Measurements from ENCODE around the gene LMX1A. TPM values are rescaled to one million over a fixed set of nuclear protein-coding genes. Genes with fewer than 3 reads are reported as not detected.

The LMX1A gene
- total and polyA plus RNA-seq, 2 of the 13 experiments (the other 11 are each of a cell fraction or from before 2014, with no cell fraction given) = 0.07 TPM; not detected in 1

GRCh38 chr1:165168467-165168866, 188.0 kb downstream of the LMX1A start:
- FAIRE-seq (no peak), DNase-seq (ENCODE audit: low spot score) (no peak), ATAC-seq (no peak)
- H2AFZ ChIP-seq (ENCODE audit: low read length) = no peak overlapping the region
- no peak overlapping the region for H3K4me3 ChIP-seq (replicated peaks in 1 of 3; ENCODE audit: insufficient read depth in 1 of 3, low read depth in 2 of 3, low read length in 3 of 3)
- no peak overlapping the region for H3K4me2 ChIP-seq (ENCODE audit: low read depth, low read length)
- POLR2A ChIA-PET = no interaction called here
- intact Hi-C loops (cut with micrococcal nuclease; ENCODE audit: unreplicated experiment) (loop anchor here (10.0 kb wide), 1 partner anchor 56 kb away; no protein-coding TSS in a partner anchor), in situ Hi-C loops (cut with HindIII; ENCODE audit: extremely low pct_ligation_motif_present, low pct_unique_long_range_greater_than_20kb) (no loop called here)
- no peak overlapping the region for H3K27ac ChIP-seq (ENCODE audit: extremely low read length, insufficient read depth, low read length)
- CTCF ChIA-PET (ENCODE audit: low intra/inter-chr PET ratio, low total read pairs) = no interaction called here
- no peaks in the 10 kb centered on the region for H4K20me1 ChIP-seq (ENCODE audit: insufficient read depth, low read length)
- no peaks in the 10 kb centered on the region for H3K9me3 ChIP-seq (ENCODE audit: low read length)
- WGBS (ENCODE audit: low lambda C conversion rate) = 30% methylated on average over 4 of the region's 4 CpGs
- H3K36me3 ChIP-seq (replicated peaks in 1 of 2; ENCODE audit: control insufficient read depth in 1 of 2, insufficient read depth in 2 of 2, low read length in 2 of 2) = no peaks in the 10 kb centered on the region
- TF ChIP-seq MEF2D (CRISPR knock-in tag; IDR thresholded peaks at IDR 0.05) (no peak), NCOR1 (IDR thresholded peaks at IDR 0.05; ENCODE audit: borderline replicate concordance, low read length) (no peak), NFKBIZ (CRISPR knock-in tag; IDR thresholded peaks at IDR 0.05) (no peak), GABPA (IDR thresholded peaks at IDR 0.05; ENCODE audit: low read depth, low read length) (no peak), GABPA (CRISPR knock-in tag; IDR thresholded peaks at IDR 0.05; ENCODE audit: low read depth) (no peak), ZNF629 (CRISPR knock-in tag; conservative IDR thresholded peaks at IDR 0.05) (no peak), ZBTB3 (CRISPR knock-in tag; IDR thresholded peaks at IDR 0.05; ENCODE audit: borderline replicate concordance, low read depth) (no peak), GATAD1 (CRISPR knock-in tag; IDR thresholded peaks at IDR 0.05) (no peak), AHDC1 (CRISPR knock-in tag; IDR thresholded peaks at IDR 0.05; ENCODE audit: borderline replicate concordance) (no peak), ZNF891 (CRISPR knock-in tag; IDR thresholded peaks at IDR 0.05) (no peak), CEBPG (CRISPR knock-in tag; IDR thresholded peaks at IDR 0.05) (no peak), TARDBP (CRISPR knock-in tag; IDR thresholded peaks at IDR 0.05) (no peak), MBD4 (IDR thresholded peaks at IDR 0.05; ENCODE audit: borderline replicate concordance, low read length) (no peak), HMGA1 (CRISPR knock-in tag; conservative IDR thresholded peaks at IDR 0.05) (no peak), ZSCAN29 (CRISPR knock-in tag; conservative IDR thresholded peaks at IDR 0.05) (no peak), KDM5A (IDR thresholded peaks at IDR 0.05; ENCODE audit: borderline replicate concordance, low read length) (no peak), BORCS8-MEF2B (CRISPR knock-in tag; IDR thresholded peaks at IDR 0.05) (no peak)
- H3K4me1 ChIP-seq (ENCODE audit: insufficient read depth, low read length) = no peaks in the 10 kb centered on the region
- BruUV-seq (replicated peaks) = no TSS peak
- no peak overlapping the region for H3K9ac ChIP-seq (ENCODE audit: insufficient read depth, low read depth, low read length)
- no peaks in the 10 kb centered on the region for H3K27me3 ChIP-seq (ENCODE audit: control insufficient read depth in 1 of 2, insufficient read depth in 2 of 2, low read length in 2 of 2)
- H3K79me2 ChIP-seq (ENCODE audit: insufficient read depth, low read length) = no peaks in the 10 kb centered on the region
